Fibroblast of the aortic adventitia (primary cell): Measurements from ENCODE around the gene KCNB1. TPM values are rescaled to one million over a fixed set of nuclear protein-coding genes. Genes with fewer than 3 reads are reported as not detected.

ENCODE experiments used
- DNase-seq: peaks from one replicate; pipeline ENCODE4 v3.0.0-alpha.2; 2010; ENCODE audit warnings: low read depth
- H3K4me3 ChIP-seq: 2 replicates; pipeline ENCODE4 v1.5.1; 2011; ENCODE audit warnings: low read depth, mild to moderate bottlenecking, control low read depth, low read length, moderate library complexity
- total RNA-seq: library from RNA; depleted of rRNA; stranded (reverse); fragments of >200 nt; gene quantifications from 2 replicates; pipeline ENCODE4 v1.2.3, GENCODE V29; 2012; ENCODE audit warnings: low replicate concordance
- TF ChIP-seq, protein P1 (sequence below): IDR thresholded peaks from 2 replicates; pipeline ENCODE4 v1.5.1; 2011; ENCODE audit warnings: mild to moderate bottlenecking, low read length, control low read depth, inconsistent platforms; ENCODE audit not compliant: insufficient read depth

The KCNB1 gene
- total RNA-seq, 1 donor: 0.27 TPM

DNA sequence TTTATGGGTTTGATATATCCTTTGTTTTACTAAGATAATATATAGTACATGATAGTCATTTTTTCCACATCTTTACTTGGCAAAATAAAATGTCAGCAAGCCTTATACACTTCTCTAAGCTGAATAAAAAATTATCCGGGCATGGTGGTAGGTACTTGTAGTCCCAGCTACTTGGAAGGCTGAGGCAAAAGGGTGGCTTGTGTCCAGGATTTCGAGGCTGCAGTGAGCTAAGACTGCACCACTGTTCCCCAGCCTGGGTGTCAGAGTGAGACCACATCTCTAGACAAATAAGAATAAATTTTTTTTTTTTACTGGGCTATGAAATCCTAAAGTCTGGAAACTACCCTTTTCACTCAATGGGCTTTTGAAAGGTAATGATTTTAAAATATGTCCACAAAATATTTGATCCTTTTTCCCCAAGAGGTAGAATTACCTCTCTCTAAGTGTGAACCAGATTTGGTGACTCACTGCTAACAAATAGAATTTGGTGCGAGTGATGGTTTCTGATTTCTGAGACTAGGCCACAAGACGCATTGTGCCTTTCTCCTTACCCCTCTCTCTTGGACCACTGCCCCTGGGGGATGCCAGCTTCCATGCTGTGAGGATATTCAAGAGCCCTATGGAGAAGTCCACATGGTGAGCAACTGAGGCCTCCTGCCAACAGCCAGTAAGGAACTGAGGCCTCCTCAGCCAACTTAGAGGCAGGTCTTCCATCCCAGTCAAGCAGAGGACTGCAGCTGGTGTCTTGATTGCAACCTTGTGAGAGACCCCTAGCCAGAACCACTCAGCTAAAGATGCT is 120.4 kb downstream of the KCNB1 start:
- TF ChIP-seq, protein P1, sequence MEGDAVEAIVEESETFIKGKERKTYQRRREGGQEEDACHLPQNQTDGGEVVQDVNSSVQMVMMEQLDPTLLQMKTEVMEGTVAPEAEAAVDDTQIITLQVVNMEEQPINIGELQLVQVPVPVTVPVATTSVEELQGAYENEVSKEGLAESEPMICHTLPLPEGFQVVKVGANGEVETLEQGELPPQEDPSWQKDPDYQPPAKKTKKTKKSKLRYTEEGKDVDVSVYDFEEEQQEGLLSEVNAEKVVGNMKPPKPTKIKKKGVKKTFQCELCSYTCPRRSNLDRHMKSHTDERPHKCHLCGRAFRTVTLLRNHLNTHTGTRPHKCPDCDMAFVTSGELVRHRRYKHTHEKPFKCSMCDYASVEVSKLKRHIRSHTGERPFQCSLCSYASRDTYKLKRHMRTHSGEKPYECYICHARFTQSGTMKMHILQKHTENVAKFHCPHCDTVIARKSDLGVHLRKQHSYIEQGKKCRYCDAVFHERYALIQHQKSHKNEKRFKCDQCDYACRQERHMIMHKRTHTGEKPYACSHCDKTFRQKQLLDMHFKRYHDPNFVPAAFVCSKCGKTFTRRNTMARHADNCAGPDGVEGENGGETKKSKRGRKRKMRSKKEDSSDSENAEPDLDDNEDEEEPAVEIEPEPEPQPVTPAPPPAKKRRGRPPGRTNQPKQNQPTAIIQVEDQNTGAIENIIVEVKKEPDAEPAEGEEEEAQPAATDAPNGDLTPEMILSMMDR: no peak

DNA sequence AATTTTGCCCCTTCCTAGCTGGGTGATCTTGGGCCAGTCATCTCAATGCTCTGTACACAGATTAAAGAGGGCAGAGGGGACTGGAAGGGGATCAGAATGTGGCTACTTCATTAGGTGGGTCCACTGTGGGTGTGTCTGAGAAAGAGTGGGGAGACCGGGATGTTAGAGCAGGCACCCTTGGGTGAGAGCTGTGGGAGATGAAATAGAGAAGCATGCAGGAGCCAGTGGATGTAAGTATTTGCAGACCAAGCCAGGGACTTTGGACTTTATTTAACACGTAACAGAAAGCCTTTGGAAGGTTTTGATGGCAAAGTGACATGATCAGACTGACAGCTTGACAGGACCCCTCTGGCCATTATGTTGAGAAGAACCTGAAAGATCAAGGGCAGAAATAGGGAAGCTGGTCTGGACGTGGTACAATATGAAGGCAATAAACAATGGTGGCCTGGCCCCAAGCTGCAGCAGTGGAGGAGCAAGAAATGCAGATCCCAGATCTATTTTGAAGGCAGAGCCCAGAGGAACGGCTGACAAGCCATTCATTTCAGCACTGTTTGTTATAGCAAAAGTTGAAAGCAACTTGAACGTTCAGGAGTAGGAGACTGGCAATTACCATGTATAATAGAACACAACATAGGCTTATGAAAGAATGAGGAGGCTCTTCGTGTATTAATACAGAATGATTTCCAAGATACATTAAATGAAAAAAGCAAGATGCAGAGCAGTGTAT is 122.1 kb downstream of the KCNB1 start:
- no peak for DNase-seq
- H3K4me3 ChIP-seq: no peak overlapping the region
- TF ChIP-seq, protein P1: no peak

More for the DNA sequence above, 120.4 kb downstream of the KCNB1 start:
- H3K4me3 ChIP-seq: no peak overlapping the region
- no peak for DNase-seq

DNA sequence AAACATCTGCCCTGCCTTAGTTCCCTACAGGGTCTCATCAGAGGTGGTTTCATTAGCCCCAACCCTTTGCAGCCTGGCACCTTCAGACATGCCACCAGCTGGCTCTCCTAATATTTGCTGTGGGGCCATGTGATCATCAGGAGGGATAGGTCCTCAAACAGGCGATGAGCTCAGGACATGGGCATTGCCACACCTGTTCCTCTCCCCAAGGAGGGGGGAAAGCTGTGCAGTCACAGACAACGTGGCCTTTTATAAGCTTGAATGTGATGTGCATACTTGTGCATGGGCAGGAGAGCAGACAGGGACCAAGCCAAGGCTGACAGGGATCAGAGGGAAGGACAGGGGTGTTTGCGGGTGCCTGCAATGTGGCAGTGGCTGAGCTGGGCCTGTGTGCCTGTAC is 125.8 kb downstream of the KCNB1 start:
- DNase-seq: no peak
- no peak overlapping the region for H3K4me3 ChIP-seq
- TF ChIP-seq, protein P1: no peak

DNA sequence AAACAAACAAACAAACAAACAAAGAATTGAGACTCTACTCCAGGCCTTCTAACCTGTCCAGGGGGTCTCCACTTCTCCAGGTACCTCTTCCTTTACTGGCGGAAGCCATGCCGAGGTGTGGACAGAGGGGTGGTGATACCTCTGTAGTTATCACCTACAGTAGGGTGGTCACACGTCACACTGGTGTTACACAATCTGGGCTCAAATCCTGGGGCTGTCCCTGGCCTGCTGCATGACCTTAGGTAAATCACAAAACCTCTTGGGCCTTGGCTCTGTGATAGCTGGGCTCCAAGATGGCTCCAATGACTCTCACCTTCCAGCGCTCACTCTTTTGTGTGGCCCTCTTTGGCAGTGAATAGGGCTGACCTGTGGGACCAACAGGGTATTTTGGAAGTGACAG is 127.8 kb downstream of the KCNB1 start:
- H3K4me3 ChIP-seq: no peak overlapping the region
- DNase-seq: no peak
- TF ChIP-seq, protein P1: no peak

DNA sequence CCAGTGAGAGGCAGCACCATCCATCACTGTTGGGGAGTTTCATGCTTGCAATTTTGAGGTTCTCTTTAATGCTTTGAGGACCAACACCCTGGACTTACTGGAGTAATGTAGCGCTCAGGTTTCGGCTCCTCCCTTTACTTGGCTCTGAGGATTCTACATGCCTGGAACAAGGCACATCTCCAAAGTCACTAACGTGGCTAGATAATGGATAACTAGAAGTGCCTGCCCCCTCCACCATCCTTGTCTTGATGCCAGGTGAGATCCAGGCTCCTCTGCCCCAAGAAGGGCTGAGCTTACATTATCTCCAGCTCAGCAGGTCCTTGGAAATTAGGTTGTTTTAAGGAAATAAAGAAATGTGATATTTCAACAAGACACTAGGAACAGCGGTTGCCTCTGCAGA is 129.1 kb downstream of the KCNB1 start:
- no peak for DNase-seq
- H3K4me3 ChIP-seq: no peak overlapping the region
- TF ChIP-seq, protein P1: no peak

DNA sequence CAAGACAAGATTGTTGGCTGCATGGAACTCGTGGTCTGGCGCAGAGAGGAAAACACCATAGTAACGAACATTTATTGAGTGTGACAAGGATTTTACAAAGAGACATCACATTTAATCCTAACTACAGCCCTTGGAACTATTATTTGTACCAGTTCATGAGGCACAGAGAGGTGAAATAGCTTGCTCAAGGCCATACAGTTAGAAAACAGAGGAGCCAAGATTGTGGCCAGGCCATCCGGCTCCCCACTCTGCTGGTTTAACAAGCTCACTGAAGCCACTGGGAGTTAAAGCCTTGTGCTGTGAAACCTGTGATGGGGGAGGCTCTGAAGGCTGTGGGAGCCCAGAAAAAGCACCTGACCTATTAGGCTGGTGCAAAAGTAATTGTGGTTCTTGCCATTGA is 129.7 kb downstream of the KCNB1 start:
- TF ChIP-seq, protein P1: no peak
- H3K4me3 ChIP-seq: no peak overlapping the region
- DNase-seq: no peak
